GM12878 (cell line): ENCODE measurements around the gene FBXL14. TPM values are rescaled to one million over a fixed set of nuclear protein-coding genes. Genes with fewer than 3 reads are reported as not detected.

Experiments
- ASH2L ChIP-seq: fragments of 300-600, 200-600 bp; sonication (generic); IDR thresholded peaks from 2 replicates; pipeline ENCODE4 v1.6.1; 2017; ENCODE audit warnings: low read depth, mild to moderate bottlenecking, borderline replicate concordance
- BRCA1 ChIP-seq: IDR thresholded peaks from 2 replicates; pipeline ENCODE4 v1.6.1; 2011; ENCODE audit warnings: low read depth, low read length, improper control_type of control experiment
- CEBPZ ChIP-seq: fragments of 150-350 bp; IDR thresholded peaks from 2 replicates; pipeline ENCODE4 v1.6.1; 2016; ENCODE audit warnings: low read depth, low read length
- CTCF ChIP-seq, 3 experiments: IDR thresholded peaks in 2 of 3; conservative IDR thresholded peaks in 1 of 3; 2 replicates each; pipeline ENCODE4 v1.5.1; 2011; ENCODE audit warnings: low read depth in 3 of 3, low read length in 3 of 3, mild to moderate bottlenecking in 3 of 3, control low read depth in 2 of 3, moderate library complexity in 2 of 3, inconsistent platforms in 1 of 3, mixed read lengths in 1 of 3; ENCODE audit not compliant: control insufficient read depth in 2 of 3, insufficient read depth in 1 of 3; ENCODE audit errors: extremely low read depth in 1 of 3
- MYB ChIP-seq: fragments of 150-350 bp; IDR thresholded peaks from 2 replicates; pipeline ENCODE4 v1.6.1; 2014; ENCODE audit warnings: mild to moderate bottlenecking, low read depth, low read length, borderline replicate concordance
- MYC ChIP-seq: IDR thresholded peaks from 2 replicates; pipeline ENCODE4 v1.6.1; 2011; ENCODE audit warnings: mild to moderate bottlenecking, low read length, moderate library complexity, inconsistent platforms; ENCODE audit not compliant: insufficient read depth, insufficient replicate concordance, insufficient read length, severe bottlenecking
- PML ChIP-seq: IDR thresholded peaks from 2 replicates; pipeline ENCODE4 v1.6.1; 2012; ENCODE audit warnings: low read length, inconsistent platforms
- SKIL ChIP-seq: fragments of 450-650 bp; IDR thresholded peaks from 2 replicates; pipeline ENCODE4 v1.6.1; 2017; ENCODE audit warnings: mild to moderate bottlenecking, low read depth, inconsistent platforms; ENCODE audit not compliant: poor library complexity, severe bottlenecking
- SMAD1 ChIP-seq: fragments of 450-650 bp; IDR thresholded peaks from 2 replicates; pipeline ENCODE4 v1.6.1; 2018; ENCODE audit warnings: mild to moderate bottlenecking, low read depth; ENCODE audit not compliant: partially characterized antibody
- SP1 ChIP-seq: IDR thresholded peaks from one replicate; pipeline ENCODE4 v1.6.1; 2011; ENCODE audit warnings: low read depth, low read length
- SRF ChIP-seq, 2 experiments: IDR thresholded peaks; 2 replicates each; pipeline ENCODE4 v1.6.1; 2011; ENCODE audit warnings: low read depth in 2 of 2, low read length in 2 of 2, mild to moderate bottlenecking in 1 of 2, moderate library complexity in 1 of 2
- STAT3 ChIP-seq: IDR thresholded peaks from 2 replicates; pipeline ENCODE4 v1.6.1; 2011; ENCODE audit warnings: low read depth, low read length, improper control_type of control experiment
- TCF7 ChIP-seq: IDR thresholded peaks from 2 replicates; pipeline ENCODE4 v1.6.1; 2014; ENCODE audit warnings: antibody characterized with exemption, borderline replicate concordance
- USF2 ChIP-seq: IDR thresholded peaks from 2 replicates; pipeline ENCODE4 v1.6.1; 2011; ENCODE audit warnings: low read depth, low read length, improper control_type of control experiment, borderline replicate concordance
- YY1 ChIP-seq: IDR thresholded peaks from 2 replicates; pipeline ENCODE4 v1.6.1; 2011; ENCODE audit warnings: low read depth, mild to moderate bottlenecking, low read length
- polyA plus RNA-seq, 11 experiments: library from polyadenylated mRNA; depleted of rRNA in 4 of 11; unstranded in 6 of 11; stranded (reverse) in 5 of 11; fragments of >200 nt; fragmentation: Nextera tagmentation in 4 of 11; fragmentation: Illumina TruSeq in 1 of 11; extraction: Ambion mirVana in 4 of 11; extraction: Trizol in 1 of 11; gene quantifications; 1 replicate in 1 of 11; 2 replicates in 10 of 11; pipeline versions ENCODE4 v1.2.1 to v1.2.3, GENCODE V29; 2011 to 2016; ENCODE audit warnings: inconsistent platforms in 2 of 11, missing spikeins in 2 of 11, low read depth in 1 of 11
- total RNA-seq, 4 experiments: library from RNA; depleted of rRNA in 3 of 4; stranded (reverse); fragments of >200 nt in 3 of 4; fragmentation: Illumina TruSeq in 1 of 4; extraction: Trizol in 1 of 4; gene quantifications; 2 replicates each; pipeline versions ENCODE4 v1.2.1 to v1.2.3, GENCODE V29; 2013 to 2021

The FBXL14 gene
- total and polyA plus RNA-seq, 10 of the 15 experiments (the other 5 are each of a cell fraction or from before 2014, with no cell fraction given): 0.44 to 19.0 (median 2.9) TPM

- TF ChIP-seq CEBPZ (no peak), SKIL (no peak), CTCF (IDR thresholded peaks at IDR 0.05 in 2 of 3, conservative IDR thresholded peaks at IDR 0.05 in 1 of 3; ENCODE audit: control insufficient read depth in 2 of 3, extremely low read depth in 1 of 3, insufficient read depth in 1 of 3, low read depth in 3 of 3, low read length in 3 of 3) (no peak), TCF7 (no peak), PML (no peak), MYB (no peak), STAT3 (no peak), SP1 (no peak), ASH2L (no peak), USF2 (no peak), SMAD1 (no peak), BRCA1 (no peak), SRF (IDR thresholded peaks at IDR 0.05; ENCODE audit: low read depth in 2 of 2, low read length in 2 of 2) (no peak), YY1 (no peak), MYC (no peak)
- TF ChIP-seq, all 136 proteins: peak for 15
Measured at GRCh38 chr12:1593174-1594005, 991 bp downstream of the FBXL14 start (continued).
